Measurements from ENCODE around the gene CDK18.

CDK18 gene

GRCh38 chr1:205504311-205505075 lies at the start of gene CDK18:
Gene CDK18 (plus strand): TSS chr1:205504669. CDS start chr1:205523168, 18,499 bp downstream.
- peak; percentile 51; the same call in 1 of the 2 replicates for TF ChIP-seq TEAD4 (IDR thresholded peaks at IDR 0.05)
- TF ChIP-seq EP300 (IDR thresholded peaks at IDR 0.05; ENCODE audit: borderline replicate concordance): peak; percentile 66; the same call in 1 of the 2 replicates
- no peak for TF ChIP-seq USF1 (IDR thresholded peaks at IDR 0.05)
- TF ChIP-seq EGR1 (IDR thresholded peaks at IDR 0.05): peak; percentile 42; the same call in 1 of the 2 replicates
- TF ChIP-seq FOXM1 (IDR thresholded peaks at IDR 0.05; ENCODE audit: borderline replicate concordance, low read depth): no peak
- TF ChIP-seq REST (IDR thresholded peaks at IDR 0.05; ENCODE audit: low read depth): no peak
- TF ChIP-seq MAX (IDR thresholded peaks at IDR 0.05): peak; percentile 91
- no peak for TF ChIP-seq RAD21 (IDR thresholded peaks at IDR 0.05; ENCODE audit: low read depth)
- peak; percentile 68; the same call in 1 of the 2 replicates for TF ChIP-seq TCF12 (IDR thresholded peaks at IDR 0.05; ENCODE audit: low read depth)
- no peak; the same call in 1 of the 2 replicates for TF ChIP-seq CEBPB (IDR thresholded peaks at IDR 0.05)
- 0 out of 2 replicates have a peak, but pooled peaks have one; percentile 5 for TF ChIP-seq YY1 (IDR thresholded peaks at IDR 0.05; ENCODE audit: low read depth)
- peak; percentile 57; the same call in 1 of the 2 replicates for TF ChIP-seq NFIC (IDR thresholded peaks at IDR 0.05)
- peak; percentile 78; the same call in 1 of the 2 replicates for TF ChIP-seq ZBTB7A (IDR thresholded peaks at IDR 0.05; ENCODE audit: low read depth)
- no peak for TF ChIP-seq CREB1 (IDR thresholded peaks at IDR 0.05; ENCODE audit: low read depth)

GRCh38 chr1:205454903-205455335 lies 49.5 kb upstream of the CDK18 start:
- TF ChIP-seq USF1 (IDR thresholded peaks at IDR 0.05): no peak
- no peak for TF ChIP-seq ZBTB7A (IDR thresholded peaks at IDR 0.05; ENCODE audit: low read depth)
- TF ChIP-seq YY1 (IDR thresholded peaks at IDR 0.05; ENCODE audit: low read depth): no peak
- TF ChIP-seq MAX (IDR thresholded peaks at IDR 0.05): no peak
- TF ChIP-seq REST (IDR thresholded peaks at IDR 0.05; ENCODE audit: low read depth): peak; percentile 25; the same call in 1 of the 2 replicates

GRCh38 chr1:205455581-205456382 lies 48.7 kb upstream of the CDK18 start, which contains the start of gene BLACAT1:
Gene BLACAT1 (minus strand): TSS chr1:205456045.
- TF ChIP-seq RAD21 (IDR thresholded peaks at IDR 0.05; ENCODE audit: low read depth) (no peak), MAX (IDR thresholded peaks at IDR 0.05) (no peak), EGR1 (IDR thresholded peaks at IDR 0.05) (no peak), CREB1 (IDR thresholded peaks at IDR 0.05; ENCODE audit: low read depth) (no peak), EP300 (IDR thresholded peaks at IDR 0.05; ENCODE audit: borderline replicate concordance) (no peak), YY1 (IDR thresholded peaks at IDR 0.05; ENCODE audit: low read depth) (no peak), CEBPB (IDR thresholded peaks at IDR 0.05) (no peak)

- TF ChIP-seq MAX (IDR thresholded peaks at IDR 0.05) (peak; percentile 12; the same call in 1 of the 2 replicates), TEAD4 (IDR thresholded peaks at IDR 0.05) (no peak), RAD21 (IDR thresholded peaks at IDR 0.05; ENCODE audit: low read depth) (no peak), TAF1 (IDR thresholded peaks at IDR 0.05; ENCODE audit: low read depth) (no peak)
These were observed 48.0 kb upstream of the CDK18 start for GRCh38 chr1:205456383-205456867.
